22Rv1 (cell line): Measurements from ENCODE around the gene CASKIN2.

Experiments used
- ZFX ChIP-seq: fragments of 450-650 bp; IDR thresholded peaks from 2 replicates; pipeline ENCODE4 v1.6.1; 2017; ENCODE audit warnings: antibody characterized with exemption, borderline replicate concordance
- TF ChIP-seq, protein P1 (sequence below): fragments of 450-650 bp; IDR thresholded peaks from 2 replicates; pipeline ENCODE4 v1.5.1; 2017; ENCODE audit warnings: mild to moderate bottlenecking

DNA sequence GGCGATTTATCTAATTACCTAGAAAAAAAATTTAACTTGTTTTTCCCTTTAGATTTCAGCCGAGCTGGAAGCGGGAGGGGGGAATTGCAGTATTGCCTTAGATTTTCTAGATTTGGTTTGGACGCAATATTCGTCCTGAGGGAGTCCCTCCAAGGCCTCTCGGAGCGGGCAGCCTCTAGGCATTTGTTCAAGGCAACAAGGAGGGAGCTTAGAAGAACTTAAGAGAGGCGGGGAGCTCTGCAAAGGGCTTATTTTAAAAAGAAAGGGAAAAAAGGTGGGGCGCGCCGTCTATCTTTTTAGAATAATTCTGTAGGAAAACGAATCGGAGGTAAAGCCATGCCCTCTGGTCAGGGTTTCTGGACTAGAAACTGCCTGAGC, 59.3 kb downstream of the CASKIN2 start:
- TF ChIP-seq, protein P1, sequence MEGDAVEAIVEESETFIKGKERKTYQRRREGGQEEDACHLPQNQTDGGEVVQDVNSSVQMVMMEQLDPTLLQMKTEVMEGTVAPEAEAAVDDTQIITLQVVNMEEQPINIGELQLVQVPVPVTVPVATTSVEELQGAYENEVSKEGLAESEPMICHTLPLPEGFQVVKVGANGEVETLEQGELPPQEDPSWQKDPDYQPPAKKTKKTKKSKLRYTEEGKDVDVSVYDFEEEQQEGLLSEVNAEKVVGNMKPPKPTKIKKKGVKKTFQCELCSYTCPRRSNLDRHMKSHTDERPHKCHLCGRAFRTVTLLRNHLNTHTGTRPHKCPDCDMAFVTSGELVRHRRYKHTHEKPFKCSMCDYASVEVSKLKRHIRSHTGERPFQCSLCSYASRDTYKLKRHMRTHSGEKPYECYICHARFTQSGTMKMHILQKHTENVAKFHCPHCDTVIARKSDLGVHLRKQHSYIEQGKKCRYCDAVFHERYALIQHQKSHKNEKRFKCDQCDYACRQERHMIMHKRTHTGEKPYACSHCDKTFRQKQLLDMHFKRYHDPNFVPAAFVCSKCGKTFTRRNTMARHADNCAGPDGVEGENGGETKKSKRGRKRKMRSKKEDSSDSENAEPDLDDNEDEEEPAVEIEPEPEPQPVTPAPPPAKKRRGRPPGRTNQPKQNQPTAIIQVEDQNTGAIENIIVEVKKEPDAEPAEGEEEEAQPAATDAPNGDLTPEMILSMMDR, result no peak
- TF ChIP-seq ZFX, result no peak
